HG03565 (cell line): Measurements from ENCODE around the gene HPS6.

Experiments
- ATAC-seq: cut with Tn5 transposase; IDR thresholded peaks from one replicate; pipeline ENCODE4 v1.9.1; 2021; ENCODE audit warnings: mild to moderate bottlenecking, moderate library complexity; ENCODE audit not compliant: unreplicated experiment

The HPS6 gene

GRCh38 chr10:102067091-102067916, 2.2 kb downstream of the HPS6 start:
- no peak for ATAC-seq

- ATAC-seq = no peak
Observed at GRCh38 chr10:102068216-102068615, 3.1 kb downstream of the HPS6 start.

- no peak for ATAC-seq
Observed at GRCh38 chr10:102069071-102069470, 3.9 kb downstream of the HPS6 start.

- ATAC-seq = no peak
Observed at GRCh38 chr10:102072673-102073527, 7.8 kb downstream of the HPS6 start.

- no peak for ATAC-seq
Observed at GRCh38 chr10:102083541-102083940, 18.4 kb downstream of the HPS6 start.

- no peak for ATAC-seq
Observed at GRCh38 chr10:102085336-102085735, 20.2 kb downstream of the HPS6 start.

- no peak for ATAC-seq
Observed at GRCh38 chr10:102086196-102086595, 21.0 kb downstream of the HPS6 start.

GRCh38 chr10:102090772-102091171, 25.6 kb downstream of the HPS6 start:
- no peak for ATAC-seq

- ATAC-seq = no peak
Observed at GRCh38 chr10:102096449-102096848, 31.3 kb downstream of the HPS6 start.

- ATAC-seq = no peak
Observed at GRCh38 chr10:102101152-102101551, 36.0 kb downstream of the HPS6 start.

- ATAC-seq = no peak
Observed at GRCh38 chr10:102102421-102102820, 37.3 kb downstream of the HPS6 start.

- no peak for ATAC-seq
Observed at GRCh38 chr10:102106998-102107397, 41.8 kb downstream of the HPS6 start.

GRCh38 chr10:102109166-102110116, 44.3 kb downstream of the HPS6 start:
- ATAC-seq = no peak

- no peak for ATAC-seq
Observed at GRCh38 chr10:102111276-102111675, 46.1 kb downstream of the HPS6 start.

- no peak for ATAC-seq
Observed at GRCh38 chr10:102112210-102112817, 47.2 kb downstream of the HPS6 start.

- ATAC-seq = no peak
Observed at GRCh38 chr10:102113261-102113955, 48.3 kb downstream of the HPS6 start.

GRCh38 chr10:102113956-102114857, 49.1 kb downstream of the HPS6 start:
- ATAC-seq = no peak

GRCh38 chr10:102114861-102115618, 49.9 kb downstream of the HPS6 start:
- ATAC-seq = peak; percentile 44
